LHCN-M2 (cell line): ENCODE measurements around the gene ALKBH4. TPM values are rescaled to one million over a fixed set of nuclear protein-coding genes. Genes with fewer than 3 reads are reported as not detected.
"Not testable (repeated sequence)": the region's sequence is repeated elsewhere in the genome, so short reads cannot be mapped to it uniquely, and the experiment has no call there.

ENCODE experiments used
- DNase-seq: peaks from one replicate; pipeline ENCODE4 v3.0.0-alpha.2; 2012; ENCODE audit warnings: low read depth
- total RNA-seq: library from RNA; depleted of rRNA; stranded (reverse); fragments of >200 nt; gene quantifications from 2 replicates; pipeline ENCODE4 v1.2.3, GENCODE V29; 2014

The ALKBH4 gene
- total RNA-seq, 1 experiment from 2014 or later = 25.5 TPM

DNA sequence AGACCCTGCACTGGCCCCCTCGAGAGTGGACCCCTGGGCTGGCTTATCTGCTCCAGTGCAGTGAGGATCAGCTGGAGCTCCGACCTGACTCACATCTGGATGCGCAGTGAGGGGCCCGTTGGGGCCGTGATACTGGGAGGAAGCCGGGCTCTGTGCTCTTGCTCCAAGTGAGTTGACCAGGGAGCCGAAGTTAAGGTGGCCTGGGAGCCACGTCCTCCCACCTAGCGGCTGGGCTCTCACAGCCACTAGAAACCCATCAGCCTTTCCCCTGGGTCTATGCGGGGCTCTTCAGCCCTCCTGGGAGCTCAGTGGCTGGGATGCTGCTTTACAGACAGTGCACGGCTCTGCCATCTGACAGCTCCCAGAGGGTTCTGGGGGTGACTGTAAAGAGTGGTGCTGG, 9.1 kb downstream of the ALKBH4 start:
- DNase-seq = no peak

DNA sequence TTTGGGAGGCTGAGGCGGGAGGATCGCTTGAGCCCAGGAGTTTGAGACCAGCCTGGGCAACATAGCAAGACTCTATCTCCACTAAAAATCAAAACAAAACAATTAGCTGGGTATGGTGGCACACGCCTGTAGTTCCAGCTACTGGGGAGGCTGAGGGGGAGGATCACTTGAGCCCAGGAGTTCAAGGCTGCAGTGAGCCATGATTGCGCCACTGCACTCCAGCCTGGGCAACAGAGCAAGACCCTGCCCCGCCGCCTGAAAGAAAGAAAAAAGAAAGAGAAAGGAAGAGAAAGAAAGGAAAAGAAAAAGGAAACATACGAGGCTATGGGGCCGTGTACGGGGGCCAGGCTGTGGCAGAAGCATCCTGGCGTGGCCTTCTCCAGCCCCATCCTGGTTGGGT, 9.7 kb downstream of the ALKBH4 start:
- DNase-seq = not testable (repeated sequence)

DNA sequence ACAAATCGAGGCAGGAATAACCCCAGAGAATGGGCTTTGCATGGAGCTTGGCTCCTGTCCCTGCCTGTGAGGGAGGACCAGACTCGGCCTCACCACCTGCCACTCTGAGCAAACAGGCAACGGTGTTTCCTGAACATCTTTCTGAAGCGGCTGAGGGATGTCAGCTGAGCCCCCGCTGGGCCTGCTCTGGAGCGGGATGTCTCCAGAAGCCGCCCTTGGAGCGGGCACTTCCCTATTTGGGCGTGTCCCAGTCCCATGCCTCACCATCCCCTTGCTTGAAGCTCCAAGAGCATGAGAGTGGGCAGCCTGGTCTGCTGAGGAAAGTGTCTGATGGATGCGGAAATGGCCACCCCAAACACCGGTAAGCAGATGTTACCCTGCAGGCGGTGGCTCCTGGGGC, 10.2 kb downstream of the ALKBH4 start:
- DNase-seq = no peak

DNA sequence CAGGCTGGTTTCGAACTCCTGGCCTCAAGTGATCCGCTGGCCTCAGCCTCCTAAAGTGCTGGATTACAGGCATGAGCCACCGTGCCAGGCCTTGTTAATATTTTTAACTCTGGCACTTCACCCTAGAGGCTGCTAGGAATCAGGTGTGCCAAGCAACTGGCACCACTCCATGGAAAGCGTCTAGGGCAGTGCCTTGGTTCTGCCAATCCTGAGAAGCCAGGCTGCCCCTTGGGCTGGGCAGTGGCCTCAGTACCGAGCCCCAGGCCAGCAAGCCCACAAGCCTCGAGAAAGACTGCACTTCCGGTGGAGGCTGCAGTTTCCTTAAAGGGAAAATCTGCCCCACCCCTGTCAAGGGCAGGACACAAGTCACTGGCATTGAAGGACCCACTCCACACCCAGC, 11.3 kb downstream of the ALKBH4 start:
- no peak for DNase-seq

DNA sequence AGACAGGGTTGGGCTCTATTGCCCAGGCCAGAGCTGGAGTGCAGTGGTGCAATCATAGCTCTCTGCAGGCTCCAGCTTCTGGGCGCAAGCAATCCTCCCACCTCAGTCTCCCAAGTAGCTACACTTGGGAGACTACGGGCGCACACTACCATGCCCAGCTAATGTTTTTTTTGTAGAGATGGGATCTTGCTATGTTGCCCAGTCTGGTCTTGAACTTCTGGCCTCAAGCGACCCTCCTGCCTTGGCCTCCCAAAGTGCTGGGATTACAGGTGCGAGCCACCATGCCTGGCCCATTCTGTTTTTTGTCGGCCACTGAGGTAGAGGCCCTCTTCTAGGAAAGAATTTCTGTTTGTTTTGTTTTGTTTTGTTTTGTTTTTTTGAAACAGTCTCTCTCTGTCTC, 12.2 kb downstream of the ALKBH4 start:
- no peak for DNase-seq

DNA sequence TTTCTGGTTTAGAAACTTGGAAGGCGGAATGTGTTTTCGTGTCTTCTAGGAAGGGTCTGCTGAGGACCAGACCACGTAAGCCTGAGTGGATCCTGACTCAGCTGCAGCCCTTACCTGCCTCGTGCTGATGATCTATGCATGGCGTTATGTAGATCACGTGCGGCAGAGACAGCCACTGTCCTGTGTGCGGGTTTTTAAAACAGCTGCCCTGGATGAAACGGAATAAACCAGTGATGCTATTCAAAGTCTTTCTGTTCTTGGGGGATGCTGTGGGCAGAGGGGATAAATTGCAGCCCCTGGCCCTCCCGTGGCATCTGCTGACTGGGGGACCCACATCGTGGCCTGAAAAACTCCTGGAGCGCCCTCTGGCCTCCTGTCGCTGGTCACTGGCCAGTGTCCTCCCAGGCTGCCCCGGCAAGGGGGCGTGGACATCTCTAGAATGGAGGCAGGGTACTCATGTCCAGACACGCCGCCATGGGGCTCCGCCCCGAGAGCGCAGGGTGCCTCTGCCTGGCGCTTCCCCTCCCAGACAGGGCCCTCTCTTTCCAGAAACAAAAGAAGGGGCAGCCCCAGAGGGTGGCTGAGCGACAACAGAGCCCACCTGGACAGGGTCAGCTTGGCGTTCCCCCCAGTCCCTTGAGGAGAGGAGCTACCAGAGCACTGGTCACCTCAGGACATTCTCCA, 13.2 kb downstream of the ALKBH4 start:
- DNase-seq = peak; percentile 55

DNA sequence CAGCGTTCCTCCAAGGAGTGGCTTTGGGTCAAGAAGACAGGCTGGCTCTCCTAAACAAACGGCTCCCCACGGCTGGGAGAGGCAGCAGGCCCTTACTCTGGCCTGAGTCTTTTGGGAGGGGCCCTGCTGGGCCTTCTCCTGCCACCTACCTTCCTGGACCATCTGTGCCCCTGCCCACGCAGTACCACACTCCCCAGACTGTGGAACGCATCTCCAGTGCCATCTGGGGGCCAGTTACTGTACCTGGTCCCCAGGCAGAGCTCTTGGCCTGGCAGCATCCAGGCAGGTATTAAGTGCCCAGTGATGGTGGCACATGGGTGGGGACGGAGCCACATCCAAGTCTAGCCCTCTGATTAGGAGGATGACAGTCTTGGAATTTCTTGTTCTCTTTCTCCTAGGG, 14.4 kb downstream of the ALKBH4 start:
- peak; percentile 13 for DNase-seq

DNA sequence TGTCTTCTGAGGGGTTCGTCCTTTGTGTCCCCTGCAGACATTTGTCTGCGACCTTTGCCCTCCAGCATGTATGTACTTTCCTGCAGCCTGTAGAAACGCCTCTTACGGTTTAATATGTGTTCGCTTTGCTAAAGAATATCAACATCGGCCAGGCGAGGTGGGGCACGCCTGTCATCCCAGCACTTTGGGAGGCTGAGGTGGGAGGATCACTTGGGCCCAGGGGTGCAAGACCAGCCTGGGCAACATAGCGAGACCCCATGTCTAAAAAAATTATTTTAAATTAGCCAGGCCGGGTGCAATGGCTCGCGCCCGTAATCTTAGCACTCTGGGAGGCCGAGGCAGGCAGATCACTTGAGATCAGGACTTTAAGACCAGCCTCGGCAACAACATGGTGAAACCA, 15.5 kb downstream of the ALKBH4 start:
- DNase-seq = no peak

DNA sequence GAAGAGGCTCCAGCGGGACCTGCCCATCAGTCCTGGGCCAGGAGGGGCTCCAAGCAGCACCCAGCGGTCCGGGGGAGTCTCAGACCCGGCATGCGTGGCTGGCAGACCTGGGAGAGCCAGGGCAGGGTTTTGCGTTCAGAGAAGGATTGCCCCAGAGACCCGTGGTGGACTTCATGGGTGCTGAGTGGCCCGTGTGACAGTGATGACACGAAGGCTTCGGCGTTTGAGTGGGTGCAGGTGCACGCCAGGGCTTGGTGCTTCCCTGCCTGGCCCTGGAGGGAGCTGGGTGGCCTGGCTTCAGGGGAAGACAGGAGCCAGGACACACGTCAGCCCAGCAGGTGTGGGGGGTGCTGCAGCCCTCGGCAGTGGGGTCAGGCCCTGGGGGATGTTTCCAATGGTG, 17.4 kb downstream of the ALKBH4 start:
- no peak for DNase-seq

DNA sequence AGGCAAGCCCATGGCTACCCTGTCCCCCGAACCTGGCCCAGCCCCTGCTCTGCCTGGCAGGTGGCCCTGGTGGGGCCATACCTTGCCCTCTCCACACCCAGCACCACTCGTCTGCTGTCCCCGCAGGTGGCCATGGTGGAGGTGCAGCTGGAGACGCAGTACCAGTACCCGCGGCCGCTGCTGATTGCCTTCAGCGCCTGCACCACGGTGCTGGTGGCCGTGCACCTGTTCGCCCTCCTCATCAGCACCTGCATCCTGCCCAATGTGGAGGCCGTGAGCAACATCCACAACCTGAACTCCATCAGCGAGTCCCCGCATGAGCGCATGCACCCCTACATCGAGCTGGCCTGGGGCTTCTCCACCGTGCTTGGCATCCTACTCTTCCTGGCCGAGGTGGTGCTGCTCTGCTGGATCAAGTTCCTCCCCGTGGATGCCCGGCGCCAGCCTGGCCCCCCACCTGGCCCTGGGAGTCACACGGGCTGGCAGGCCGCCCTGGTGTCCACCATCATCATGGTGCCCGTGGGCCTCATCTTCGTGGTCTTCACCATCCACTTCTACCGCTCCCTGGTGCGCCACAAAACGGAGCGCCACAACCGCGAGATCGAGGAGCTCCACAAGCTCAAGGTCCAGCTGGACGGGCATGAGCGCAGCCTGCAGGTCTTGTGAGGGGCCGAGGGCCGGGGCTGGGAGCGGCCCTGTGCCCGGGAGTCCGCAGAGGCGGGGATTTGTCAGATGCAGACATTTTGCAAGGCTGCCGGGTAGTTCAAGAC, 18.1 kb downstream of the ALKBH4 start:
- DNase-seq = no peak

DNA sequence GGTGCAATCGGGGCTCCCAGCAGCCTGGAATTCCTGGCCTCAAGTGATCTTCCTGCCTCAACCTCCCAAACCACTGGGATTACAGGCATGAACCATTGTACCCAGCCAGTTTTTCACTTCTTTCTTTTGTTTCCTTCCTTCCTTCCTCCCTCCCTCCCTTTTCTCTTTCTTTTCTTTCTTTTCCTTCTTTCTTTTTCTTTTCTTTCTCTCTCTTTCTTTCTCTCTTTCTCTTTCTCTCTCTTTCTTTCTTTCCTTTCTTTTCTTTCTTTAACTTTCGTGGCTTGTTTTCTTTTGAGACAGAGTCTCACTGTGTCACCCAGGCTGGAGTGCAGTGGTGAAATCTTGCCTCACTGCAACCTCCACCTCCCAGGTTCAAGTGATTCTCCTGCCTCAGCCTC, 19.0 kb downstream of the ALKBH4 start:
- no peak for DNase-seq

DNA sequence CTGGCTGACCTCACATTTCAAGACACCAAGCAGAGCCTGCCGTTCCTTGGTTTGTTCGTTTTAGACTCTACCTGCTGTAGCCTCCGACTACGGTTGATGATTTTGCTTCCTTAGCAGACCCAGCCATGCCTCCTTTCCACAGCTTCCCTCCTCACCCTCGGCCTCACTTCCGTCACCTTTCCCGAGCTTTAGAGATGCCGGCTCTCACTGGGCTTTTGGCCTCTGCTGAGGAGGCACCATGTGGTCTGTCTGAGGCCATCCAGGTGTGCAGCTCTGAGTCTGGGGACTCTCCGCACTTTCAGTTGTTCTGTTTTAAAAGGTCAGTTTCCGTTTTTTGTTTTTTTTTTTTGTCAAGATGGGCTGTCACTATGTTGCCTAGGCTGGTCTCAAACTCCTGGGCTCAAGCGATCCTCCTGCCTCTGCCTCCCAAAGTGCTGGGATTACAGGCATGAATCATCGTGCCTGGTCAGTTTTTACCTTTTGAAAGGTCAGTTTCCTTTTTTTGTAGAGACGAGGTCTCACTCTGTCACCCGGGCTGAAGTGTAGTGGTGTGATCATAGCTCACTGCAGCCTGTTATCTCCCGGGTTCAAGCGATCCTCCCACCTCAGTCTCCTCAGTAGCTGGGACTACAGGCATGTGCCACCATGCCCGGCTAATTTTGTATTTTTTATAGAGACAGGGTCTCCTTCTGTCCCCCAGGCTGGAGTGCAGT, 19.5 kb downstream of the ALKBH4 start:
- DNase-seq = no peak

DNA sequence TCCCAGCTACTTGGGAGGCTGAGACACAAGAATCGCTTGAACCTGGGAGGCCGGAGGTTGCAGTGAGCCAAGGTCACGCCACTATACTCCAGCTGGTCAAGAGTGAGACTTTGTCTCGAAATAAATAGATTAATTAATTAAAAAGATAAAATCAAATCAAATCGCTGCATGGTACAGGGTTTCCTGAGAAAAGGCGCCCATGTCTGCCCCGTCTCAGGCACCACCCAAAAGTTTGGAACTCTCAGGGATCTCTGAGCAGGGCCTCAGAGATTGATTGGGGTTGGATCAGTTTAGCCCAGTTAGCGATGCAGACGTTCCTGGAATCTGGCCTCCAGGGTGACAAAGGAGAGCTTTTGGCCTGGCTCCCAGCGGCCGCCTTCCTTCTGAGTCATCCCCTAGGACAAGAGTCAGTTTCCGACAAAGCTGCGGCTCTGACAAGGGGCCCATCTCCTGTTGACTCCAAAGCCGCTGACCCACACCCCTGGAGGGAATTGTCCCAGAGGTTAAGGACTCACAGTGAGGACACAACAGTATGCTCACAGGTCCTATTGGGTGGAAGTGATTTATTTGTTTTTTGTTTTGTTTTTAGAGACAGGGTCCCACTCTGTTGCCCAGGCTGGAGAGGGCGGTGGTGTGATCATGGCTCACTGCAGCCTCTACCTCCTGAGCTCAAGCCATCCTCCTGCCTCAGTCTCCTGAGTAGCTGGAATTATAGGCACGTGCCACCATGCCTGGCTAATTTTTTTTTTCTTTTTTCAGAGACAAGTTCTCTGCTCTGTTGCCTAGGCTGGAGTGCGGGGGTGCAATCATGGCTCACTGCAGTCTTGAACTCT, 24.5 kb downstream of the ALKBH4 start:
- peak; percentile 83 for DNase-seq

DNA sequence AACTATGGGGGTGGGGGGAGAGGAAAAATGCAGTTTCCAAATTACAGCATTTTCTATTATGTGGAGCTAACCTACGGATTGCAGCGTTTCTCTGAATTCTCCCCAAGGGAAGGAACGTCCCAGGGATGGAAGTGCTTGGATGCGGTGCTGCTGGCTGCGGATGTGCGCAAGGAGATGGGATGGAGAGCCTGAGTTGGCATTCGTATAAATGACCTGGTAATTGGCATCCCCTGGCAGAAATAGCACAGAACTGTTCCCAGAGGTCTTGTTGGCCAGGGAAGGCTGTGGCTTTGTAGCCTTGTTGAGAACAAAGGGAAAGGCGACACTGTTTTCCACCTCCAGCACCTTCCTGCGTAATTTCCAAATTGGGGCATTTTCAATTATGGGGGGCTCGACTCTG, 28.5 kb downstream of the ALKBH4 start:
- DNase-seq = no peak

DNA sequence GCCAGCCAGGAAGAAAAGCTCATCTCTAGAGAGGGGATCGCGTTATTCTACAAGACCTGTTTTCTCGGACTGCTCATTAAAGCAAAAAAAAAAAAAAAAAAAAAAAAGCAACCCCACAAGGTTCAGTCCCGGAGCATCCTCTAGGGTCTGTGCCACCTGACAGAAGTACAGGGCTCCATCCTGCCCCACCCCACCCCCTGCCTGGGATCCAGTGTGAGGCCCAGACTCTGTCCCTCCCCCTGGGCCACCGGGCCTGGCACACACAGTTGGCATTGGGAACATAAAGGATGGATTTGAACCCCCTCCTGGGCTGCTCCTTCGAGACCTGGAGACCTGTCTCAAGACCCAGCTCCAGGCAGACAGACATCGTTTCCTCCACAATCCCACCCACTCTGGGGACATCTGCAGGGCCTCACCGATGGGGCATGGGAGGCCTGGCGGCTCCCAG, 30.6 kb downstream of the ALKBH4 start:
- peak; percentile 47 for DNase-seq

DNA sequence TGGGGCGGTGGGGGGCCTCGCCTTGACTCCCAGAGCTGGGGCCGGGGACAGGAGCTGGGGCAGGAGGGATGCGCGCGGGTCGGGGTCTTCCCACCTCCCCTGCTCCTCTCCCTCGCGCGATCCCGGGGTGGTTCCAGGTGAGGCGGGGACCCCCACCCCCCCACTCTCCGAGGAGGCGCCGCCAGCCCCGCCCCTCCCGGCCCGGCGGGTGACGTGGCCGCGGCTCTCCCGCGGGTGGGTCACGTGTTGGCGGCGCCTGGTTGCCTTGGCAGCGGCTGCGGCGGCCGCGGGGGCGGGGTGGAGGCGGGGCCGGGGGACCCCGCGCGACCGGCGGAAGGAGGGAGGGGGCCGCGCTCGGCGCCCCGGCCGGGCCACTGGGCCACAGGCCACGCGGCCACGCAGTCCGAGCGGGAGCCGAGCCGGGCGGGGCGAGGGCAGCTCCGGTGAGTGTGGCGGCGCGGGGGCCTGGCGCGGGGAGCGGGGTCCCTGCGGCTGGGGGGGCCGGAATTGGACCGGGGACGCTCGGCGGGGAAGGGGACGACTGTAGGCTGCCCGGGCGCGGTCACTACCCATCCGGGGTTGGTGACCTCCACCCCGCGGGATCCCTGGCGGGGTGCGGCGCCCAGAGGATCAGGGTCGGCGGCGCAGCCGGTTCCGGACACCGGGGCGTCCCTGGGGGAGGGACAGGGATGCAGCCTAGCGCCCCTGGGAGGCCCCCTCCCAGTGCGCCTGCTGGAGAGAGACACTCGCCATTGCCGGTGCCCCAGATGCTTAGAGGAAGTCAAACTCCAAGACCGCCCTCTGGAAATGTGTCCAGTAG, 31.2 kb downstream of the ALKBH4 start, which contains the start of gene ORAI2:
TSS of gene ORAI2 (plus strand) at position 357 of the 820 bp plus-strand sequence. CDS start 5,382 bp downstream, outside the sequence.
- peak; percentile 53 for DNase-seq

DNA sequence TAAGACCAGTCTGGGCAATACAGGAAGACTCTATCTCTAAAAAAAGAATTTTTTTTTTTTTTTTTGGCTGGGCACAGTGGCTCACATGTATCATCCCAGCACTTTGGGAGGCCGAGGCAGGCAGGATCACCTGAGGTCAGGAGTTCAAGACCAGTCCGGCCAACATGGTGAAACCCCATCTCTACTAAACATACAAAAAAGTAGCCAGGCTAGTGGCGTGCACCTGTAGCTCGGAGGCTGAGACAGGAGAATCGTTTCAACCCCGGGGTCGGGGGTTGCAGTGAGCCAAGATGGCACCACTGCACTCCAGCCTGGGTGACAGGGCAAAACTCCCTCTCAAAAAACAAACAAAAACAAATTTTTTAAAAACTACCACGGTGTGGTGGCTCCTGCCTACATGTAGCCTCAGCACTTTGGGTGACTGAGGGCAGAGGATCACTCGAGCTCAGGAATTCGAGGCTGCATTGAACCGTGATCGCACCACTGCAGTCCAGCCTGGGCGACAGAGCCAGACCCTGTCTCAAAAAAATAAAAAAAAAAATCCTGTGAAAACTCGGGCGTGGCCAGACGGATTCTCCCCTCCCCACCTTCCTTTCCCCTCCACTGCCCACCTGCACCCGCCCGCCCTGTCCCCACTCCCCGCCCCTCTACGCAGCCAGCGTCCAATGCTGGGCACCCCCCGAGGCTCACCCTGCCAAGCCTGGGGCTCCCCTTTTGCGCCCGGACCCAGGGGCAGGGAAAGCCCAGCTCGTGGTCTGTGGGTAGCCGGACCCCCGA, 32.0 kb downstream of the ALKBH4 start:
- no peak for DNase-seq

DNA sequence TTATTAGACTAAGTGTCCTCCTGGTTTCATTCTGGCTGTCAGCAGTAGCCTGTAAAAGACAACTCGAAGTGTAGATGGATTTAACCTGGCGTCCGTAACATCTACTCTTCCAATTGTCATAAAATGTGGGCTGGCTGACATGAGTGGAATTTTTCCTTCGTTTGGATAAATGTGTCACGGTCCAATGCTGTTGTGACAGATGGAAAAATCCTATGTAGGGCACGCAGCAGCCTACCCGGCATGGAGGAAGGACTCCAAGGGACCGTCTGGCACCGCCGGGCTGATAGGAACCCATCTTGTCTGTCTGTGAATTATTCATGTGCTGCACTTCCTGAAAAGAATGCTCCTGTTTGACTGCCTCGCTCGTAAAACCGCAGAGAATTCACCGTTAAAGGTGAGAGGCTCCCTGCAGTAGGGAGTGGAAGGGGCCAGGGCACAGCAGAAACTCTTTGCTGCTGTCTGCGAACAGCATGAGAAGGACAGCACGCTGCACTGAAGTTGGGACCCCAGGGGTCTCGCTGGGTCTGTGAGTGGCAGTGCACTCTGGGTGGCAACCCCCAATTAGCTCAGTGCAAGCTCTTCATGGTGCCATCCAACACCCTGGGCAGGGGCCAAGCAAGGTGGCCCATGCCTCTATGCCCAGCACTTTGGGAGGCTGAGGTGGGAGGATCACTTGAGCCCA, 32.9 kb downstream of the ALKBH4 start:
- DNase-seq = no peak
